Stimulated activated CD4-positive, alpha-beta T cell treated with anti-CD3 and anti-CD28 coated beads, Interleukin-2, amount 100 ng/mL, for 4 hours (primary cell): Measurements from ENCODE around the gene NUDT1.

ENCODE experiments used
- DNase-seq: peaks from one replicate; pipeline ENCODE4 v3.0.0-alpha.2; 2020; ENCODE audit warnings: low read depth

NUDT1 gene

DNA sequence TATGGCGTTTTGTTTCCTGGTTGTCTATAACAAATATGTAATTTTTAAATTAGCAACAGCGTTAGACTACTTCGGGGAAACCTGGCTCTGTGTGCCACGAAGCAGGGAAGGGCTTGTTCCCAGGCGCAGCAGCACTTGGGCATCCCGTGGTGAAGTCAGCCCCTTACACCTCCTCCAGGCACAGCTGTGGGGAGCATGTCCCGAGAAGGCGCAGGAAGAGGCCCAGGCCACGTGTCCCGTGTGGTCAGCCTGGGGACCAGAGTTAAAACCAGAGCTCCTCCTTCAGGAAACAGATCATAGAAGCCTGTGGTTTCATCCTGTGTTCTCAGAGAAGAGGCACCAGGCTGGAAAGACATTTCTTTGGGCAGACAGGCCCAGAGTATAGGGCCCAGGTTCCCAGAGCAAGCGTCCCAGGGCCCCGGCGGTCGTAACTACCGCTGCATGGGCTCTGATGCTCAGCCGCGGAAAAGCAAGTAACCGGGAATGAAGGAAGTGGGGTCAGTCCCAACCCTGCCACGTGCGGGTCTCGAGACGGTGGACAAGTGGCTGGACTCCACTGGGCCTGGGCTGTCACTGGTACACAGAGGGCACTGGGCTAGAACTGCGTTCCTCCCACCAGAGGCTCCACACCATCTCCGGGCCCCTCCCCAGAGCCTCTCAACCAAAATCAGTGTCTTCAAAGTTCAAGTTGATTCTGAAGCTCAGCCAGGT, 7.1 kb downstream of the NUDT1 start:
- no peak for DNase-seq

DNA sequence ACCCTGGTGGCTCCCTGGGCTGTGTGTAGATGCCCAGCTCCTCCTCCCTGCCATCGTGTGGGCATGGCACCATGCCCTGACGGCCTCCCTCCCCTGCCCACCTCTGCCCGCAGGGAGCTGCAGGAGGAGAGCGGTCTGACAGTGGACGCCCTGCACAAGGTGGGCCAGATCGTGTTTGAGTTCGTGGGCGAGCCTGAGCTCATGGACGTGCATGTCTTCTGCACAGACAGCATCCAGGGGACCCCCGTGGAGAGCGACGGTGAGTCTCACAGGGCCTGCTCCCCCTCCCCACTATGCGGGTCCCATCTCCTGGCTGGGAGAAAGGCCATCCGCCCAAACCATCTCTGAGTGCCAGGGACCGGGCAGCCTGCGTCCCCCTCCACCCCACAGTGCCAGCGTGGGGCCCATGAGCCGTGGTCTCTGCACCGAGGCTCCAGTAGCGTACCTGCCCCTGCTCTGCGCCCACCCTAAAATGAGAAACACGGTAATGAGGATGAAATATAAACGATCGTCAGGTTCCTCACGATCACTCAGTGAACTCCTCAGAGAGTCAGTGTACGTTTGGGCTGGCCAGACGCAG, 7.8 kb downstream of the NUDT1 start:
- no peak for DNase-seq

DNA sequence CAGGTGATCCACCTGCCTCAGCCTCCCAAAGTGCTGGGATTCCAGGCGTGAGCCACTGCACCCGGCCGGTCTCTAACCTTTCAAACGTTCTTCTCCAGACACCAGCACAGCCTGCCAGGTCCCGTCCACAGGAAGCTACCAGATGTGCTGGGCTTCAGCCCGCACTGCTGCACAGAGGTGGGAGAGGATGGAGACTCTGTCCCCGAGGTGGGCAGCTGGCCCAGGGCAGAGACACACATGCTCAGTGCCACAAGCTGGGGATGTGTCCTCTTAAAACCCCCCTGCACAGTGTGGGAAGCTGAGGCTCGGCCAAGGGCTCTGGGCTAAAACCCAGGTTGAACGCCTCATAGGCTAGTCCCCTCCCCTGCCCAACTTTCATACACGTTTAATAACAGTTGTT, 9.4 kb downstream of the NUDT1 start:
- no peak for DNase-seq

DNA sequence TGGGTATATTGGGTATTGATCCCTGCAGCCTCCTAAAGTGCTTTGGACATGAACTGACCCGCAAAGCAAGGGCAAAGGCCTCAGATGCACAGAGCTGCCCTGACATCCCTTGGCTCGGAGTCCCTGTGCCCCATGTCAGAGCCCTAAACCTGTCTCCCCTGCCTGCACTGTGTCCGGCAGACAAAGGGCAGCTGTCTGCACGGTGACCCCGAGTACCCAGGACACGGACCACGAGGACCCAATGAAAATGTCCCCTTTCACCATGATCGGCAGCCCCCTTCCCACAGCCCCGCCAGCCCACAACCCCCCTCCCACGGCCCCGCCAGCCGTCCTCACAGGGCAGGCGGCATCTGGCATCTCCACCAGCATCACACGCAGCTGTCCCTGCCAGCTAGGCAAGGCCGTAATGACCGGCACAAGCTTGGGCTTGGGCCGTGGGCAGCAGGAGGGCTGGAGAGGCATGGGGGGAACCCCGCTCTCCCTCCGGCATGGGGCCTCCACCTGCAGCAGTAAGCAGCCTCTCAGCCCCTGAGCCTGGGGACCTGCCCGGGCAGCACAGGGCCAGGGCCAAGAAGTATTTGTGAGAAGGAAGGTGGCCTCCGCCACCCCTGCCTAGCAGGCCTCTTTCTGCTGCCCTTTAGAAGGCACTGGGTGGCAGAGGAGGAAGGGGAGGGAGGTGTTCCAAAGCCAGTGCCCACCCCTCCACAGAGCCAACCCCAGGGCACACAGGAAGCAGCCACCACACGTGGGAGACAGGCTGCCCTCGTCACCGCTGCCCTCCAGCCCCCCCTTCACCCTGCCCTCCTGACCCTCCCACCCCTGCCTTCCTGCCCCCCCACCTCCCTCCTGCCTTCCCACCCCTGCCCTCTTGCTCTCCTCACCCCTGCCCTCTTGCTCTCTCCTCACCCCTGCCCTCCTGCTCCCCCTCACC, 10.1 kb downstream of the NUDT1 start:
- DNase-seq = no peak

DNA sequence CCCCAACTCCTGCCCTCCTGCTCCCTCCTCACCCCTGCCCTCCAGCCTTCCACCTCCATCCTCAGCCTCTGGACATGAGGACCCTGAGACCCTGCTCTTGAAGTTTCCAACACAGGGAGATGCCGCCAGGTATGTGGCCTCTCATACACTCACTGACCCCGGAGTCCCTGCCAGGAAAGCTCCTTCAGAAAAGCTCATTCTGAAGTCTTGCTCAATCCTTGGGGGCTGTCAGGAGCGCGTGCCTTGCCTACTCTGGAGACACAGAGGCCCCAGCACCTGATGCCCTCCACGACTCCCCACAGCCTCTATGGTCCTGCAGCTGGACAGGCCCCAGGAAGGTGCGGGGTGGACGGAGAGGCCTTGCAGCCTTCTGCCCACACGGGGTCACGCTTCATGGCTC, 11.0 kb downstream of the NUDT1 start:
- no peak for DNase-seq

DNA sequence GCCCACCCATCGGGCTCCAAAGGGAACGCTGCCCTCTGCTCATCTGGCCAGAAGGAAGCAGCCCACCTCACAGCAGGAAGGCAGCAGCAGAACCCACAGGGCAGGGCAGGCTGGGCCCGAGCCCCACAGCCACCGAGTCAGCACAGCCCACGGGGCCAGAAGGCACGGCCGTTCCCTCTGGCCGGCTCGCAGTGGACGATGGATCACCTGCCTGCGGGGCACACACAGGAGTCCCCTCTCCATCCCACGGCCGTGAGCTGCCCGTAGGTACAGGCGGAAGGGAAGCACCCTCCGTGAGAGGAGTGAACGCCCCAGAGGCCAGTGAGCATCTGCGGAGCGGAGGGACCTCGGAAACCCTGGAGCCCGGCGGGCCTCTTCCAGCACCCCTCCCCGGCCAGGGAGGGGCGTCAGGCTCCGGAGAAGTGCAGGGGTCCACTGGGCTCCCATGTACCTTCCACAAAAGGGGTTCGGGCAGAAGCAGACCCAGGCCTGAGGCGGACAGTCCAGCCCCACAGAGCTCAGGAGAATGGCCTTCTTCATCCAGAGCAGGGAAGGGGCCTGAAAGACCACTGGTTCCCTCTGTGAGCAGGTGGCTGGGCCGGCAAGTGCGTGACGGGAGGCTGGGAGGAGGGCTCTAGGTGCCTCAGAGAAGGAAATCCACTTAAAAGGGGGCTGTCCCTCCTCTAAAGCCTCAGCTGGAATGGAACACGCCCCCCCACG, 11.7 kb downstream of the NUDT1 start:
- DNase-seq = no peak

DNA sequence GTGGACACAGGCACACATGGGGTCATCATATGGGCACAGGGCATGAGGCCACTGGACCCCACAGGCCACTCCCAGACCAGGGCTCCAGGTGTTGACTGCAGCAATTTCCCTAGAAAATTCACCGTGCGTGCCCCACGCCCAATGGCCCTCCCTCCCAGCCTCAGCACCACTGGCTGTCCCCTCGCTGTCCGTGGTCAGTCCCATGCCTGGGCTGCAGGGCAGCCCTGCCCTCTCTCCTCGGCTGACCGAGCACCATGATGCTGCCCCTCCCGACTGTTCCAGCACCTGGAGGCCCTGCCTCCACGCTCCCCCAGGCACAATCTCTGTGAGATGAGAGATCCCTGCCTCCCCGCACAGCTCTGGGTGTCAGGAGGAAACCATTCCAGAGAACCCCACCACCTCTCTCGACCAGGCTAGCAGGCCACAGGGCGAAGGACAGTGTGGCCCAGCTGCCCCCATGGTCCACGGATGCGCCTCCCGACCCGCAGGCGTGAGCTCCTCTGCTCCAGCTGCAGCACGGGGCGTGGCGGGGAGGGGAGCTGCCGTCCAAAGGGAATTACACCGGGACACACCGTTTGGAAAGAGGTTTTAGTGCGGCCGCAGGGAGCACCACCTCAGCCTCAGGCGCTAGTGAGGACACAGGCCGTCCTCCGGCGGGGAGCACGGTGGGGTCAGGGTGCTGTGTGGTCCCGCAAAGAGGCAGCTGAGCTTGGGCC, 12.6 kb downstream of the NUDT1 start:
- no peak for DNase-seq

DNA sequence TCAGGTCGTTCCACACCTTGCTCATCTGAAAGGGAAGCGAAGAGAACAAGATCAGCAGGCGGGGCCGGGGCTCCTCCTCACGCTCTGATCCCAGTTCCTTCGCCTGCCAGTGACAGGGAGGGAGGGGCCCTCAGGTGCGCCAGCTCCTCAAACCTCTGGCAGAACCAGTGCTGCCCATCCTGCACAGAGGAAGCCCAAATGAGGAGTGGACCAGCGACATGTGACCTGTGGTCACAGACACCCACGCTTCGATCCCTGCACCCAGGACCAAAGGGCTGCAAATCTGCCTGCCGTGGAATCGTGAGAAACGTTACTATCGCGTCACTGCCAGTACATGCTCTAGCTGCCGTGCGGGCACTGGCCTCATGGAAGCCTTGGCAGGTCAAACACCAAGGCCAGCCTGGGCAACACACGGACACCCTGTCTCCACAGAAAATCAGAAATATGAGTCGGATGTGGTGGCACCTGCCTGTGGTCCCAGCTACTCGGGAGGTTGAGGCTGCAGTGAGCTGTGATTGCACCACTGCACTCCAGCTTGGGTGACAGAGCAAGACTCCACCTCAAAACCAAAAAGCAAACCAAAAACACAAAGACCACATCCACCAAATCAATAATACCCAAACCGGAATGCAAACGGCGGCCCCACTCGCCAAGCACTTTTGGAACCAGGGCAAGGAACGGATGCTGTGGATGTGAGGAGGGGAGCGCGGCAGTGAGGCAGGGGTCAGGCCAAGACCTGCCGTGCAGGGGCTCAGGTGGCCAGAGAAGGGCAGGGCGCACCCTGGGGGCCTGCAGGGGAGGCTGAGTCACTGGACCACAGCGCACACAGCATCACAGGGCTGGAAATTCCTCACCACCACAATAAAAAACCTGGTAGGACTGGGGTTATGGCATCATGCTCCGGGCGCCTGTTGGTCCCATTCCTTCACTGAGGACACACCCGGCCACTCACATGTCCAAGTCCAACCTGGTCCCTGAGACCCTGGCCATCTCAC, 13.4 kb downstream of the NUDT1 start:
- no peak for DNase-seq

DNA sequence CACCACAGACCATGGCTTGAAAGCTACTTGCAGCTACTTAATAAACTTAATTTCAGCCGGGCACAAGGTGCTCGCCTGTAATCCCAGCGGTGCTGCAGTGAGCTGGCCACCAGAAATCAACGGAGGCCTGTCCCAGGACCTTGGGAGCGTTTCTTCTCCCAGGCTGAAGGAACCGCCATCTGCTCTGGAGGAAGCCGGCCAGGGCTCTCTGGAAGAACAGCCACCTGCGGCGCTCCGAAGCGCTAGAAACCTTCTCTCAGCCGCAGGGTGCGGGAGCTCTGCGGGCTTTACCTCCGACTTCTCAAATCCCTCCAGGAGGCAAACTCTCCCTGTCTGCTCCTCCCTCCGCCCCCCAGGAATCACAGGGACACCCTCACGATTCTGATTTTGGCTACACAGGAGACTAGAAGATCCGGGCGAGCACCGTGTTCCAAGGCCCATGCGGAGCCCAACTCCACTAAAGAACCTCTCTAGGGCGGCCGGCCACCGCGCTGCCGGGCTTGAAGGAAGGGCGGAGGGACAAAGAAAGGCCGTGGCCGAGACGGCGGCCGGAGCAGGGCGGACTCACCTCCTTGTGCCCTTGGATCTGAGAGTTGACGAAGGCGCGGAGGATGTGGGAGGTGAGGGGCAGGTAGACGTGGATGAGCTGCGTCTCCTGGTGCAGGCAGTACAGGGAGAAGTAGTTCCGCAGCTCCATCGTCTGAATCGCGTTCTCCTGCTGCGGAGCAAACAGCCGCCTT, 14.4 kb downstream of the NUDT1 start:
- no peak for DNase-seq

DNA sequence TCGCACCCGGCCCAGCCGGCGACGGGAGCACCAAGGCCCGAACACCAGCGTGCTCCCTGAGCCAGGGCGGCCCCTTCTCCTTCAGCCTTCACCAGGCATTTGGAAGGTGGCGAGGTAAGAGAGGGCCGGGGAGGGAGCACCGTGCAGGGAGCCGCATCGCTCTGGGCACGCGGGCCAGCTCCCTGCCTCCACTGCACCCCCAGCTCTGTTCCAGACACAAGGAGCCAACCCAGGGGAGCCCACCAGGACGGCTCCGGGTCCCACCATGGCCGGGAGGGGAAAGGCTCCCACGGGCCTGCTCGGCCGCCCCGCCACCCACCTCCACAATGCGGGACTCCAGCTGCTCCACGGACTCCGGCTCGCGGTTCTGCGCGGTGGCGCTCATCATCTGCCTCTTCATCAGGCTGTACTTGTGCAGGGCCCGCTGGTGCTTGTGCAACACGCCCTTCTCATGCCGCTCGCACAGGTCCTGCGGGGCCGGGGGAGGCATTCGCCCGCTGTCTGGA, 15.1 kb downstream of the NUDT1 start:
- no peak for DNase-seq

DNA sequence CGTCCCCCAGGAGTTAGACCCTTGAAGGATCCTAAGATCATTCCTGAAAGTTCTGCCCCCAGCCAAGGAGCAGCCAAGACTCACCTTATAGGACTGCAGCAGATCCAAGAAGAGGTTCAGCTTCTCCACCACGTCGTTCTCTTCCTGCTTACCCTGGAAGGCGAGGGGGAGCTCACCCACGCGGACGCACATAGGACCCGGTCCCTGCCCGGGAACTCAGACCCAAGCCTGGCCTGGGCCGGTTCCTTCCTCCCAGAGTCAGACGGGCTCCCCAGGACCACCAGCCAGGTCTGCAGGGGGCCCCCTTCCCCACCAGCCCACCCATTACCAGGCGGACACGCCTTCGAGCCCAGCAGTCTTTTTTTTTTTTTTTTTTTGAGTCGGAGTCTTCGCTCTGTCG, 15.6 kb downstream of the NUDT1 start:
- DNase-seq = no peak

DNA sequence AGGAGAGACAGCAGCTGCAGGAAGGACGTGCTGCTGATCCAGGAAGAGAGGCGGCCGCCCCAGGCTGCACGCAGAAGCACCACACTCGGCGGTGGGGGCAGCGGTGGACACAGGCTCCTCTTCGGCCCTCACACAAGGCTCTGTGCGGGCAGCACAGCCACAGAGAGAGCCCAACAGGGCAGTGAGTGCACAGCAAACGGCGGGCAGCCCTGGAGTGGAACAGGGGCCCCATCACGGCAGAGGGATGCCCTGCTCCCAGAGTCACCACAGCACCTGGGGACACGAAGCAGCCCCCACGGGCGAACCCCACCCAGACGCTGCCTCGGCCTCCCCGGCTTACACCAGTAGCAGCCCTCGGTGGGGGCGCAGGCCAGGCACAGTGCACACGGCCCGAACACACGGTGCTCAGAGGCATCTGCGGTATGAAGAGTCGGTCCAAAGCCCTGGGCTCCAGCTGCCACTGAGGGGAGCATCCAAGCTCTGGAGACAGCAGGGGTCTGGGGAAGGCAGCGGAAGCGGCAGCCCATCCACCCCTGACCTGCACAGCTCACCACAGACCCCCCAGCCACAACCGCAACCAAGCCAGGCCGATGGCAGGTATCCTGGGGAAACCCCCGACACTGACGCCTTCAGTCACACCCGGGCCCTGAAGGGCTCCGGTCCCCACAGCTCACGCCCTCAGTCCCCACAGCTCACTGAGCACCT, 16.8 kb downstream of the NUDT1 start:
- DNase-seq = no peak

DNA sequence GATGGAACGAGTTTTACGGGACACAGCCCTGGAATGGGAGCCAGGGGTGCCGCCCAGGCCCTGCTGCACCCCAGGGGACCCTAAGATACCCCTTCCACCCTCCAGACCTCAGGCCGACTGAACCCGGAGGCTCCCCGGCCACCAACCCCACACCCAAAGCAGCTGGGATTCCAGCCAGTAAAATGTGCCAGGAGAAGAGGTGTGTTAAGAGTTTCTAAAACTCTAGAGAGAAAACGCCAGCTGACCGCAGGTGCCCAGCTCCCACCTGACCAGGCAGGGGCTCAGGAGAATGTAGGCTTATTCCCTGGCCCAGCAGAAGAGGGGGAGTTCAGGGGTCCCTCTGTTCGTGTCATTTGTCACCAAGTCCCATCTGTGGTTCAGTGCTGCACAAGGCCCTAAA, 17.5 kb downstream of the NUDT1 start:
- no peak for DNase-seq

DNA sequence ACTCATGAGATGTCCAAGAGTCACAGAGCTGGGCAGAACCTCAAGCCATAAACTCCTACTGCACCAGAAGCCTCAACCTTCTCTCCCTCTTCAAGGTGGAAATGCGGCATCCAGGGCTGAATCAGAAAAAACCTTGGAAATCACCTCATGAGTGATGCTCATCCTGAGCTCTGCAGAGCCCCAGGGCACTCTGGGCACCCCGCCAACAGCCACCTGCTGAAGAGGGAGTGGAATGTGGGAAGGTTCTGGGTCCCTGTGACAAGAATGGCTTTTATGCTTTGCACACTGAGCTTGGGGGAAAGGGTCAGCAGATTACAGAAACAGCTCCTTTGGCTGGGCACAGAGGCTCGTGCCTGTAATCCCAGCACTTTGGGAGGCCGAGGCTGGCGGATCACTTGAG, 18.8 kb downstream of the NUDT1 start:
- no peak for DNase-seq

DNA sequence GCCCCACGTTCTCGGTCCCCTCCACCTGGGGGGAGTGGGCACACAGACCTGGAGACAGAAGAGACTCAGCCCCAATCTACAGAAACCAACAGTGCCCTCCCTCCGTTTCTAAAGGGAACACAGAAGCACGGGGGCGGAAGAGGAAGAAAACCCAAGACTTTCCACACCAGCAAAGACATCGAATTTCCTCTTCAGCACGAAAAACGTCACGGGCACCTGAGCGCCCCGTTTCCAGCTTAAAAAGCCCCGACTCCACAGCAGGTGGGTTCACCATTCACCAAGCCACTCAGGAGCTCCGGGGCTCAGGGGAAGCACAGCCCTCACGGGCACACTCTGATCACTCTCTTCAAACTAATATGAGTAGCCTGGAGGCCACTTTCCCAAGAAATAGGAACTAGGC, 19.6 kb downstream of the NUDT1 start:
- DNase-seq = peak; percentile 44

DNA sequence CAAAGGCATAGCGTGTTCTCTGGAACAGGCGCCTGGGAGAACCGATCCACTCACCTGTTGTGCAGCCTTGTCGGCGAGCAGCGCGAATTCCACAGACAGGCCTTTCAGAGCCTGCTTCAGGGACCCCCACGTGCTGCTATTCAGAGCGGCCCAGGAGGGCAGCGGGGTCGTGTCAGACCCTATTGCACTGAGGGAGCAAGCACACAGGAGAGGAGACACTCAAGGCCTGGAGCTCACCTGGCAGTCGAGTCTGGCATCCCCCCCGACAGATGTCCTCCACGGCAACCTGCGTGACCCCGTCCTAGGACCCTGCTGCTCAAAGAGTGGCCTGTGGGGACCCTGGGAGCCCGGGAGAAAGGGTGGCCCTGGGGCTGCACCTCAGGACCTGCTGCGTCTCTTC, 21.1 kb downstream of the NUDT1 start:
- DNase-seq = no peak

DNA sequence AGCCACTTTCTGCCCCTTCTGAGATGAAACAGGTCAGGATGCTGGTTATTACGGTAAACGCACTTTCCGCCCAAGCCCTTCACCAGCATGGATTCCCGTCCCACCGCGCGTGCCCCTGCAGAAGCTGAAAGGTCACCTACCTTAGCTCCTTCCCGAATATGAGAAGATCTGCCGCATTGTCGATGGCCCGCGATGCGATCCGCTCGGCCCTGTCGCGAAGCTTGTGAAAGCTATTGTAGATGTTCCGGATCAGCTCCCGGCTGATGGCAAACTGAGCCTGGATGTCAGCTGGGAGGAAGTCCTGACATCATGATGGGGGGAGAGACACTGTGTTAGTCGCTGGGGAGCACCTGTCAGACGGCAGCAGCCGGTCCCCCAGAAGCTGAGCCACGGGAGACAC, 22.1 kb downstream of the NUDT1 start:
- no peak for DNase-seq

DNA sequence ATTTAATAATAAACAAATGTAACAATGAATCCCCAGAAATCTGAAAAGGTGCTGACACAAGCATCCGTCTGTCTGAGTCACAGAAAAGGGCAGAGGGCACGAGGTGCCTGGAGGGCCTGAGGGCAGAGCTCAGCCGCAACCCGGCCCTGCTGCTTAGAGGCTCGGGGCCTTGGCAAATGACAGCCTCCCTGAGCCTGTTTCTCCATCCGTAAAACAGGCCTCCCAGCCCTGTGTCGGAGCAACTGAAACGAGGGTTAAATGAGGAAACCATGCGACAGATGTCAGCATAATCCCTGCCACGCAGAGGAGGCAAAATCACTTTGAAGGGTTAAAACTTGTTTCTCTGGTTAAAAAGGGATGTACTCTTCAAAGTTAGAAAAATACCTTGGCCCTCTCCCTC, 24.9 kb downstream of the NUDT1 start:
- no peak for DNase-seq
